H9 (cell line): ENCODE data around the gene GPC3. TPM values are rescaled to one million over a fixed set of nuclear protein-coding genes. Genes with fewer than 3 reads are reported as not detected.

Source experiments
- DNase-seq: peaks from one replicate; pipeline ENCODE4 v3.0.0-alpha.2; 2017
- H2AFZ ChIP-seq: one replicate; pipeline ENCODE4 v1.6.1; 2013; ENCODE audit warnings: mild to moderate bottlenecking, low read length, control low read depth, moderate library complexity
- H2AK5ac ChIP-seq: 2 replicates; pipeline ENCODE4 v1.6.1; 2013; ENCODE audit warnings: low read length, control low read depth, mixed read lengths; ENCODE audit not compliant: insufficient read length
- H2BK120ac ChIP-seq: one replicate; pipeline ENCODE4 v1.6.1; 2013; ENCODE audit warnings: low read depth, mild to moderate bottlenecking, low read length, control low read depth, inconsistent platforms; ENCODE audit not compliant: poor library complexity, severe bottlenecking
- H2BK12ac ChIP-seq: 2 replicates; pipeline ENCODE4 v1.6.1; 2013; ENCODE audit warnings: low read length, control low read depth, mixed read lengths, low read depth; ENCODE audit not compliant: insufficient read length
- H2BK15ac ChIP-seq: 2 replicates; pipeline ENCODE4 v1.6.1; 2013; ENCODE audit warnings: low read depth, low read length, control low read depth
- H2BK20ac ChIP-seq: one replicate; pipeline ENCODE4 v1.6.1; 2013; ENCODE audit warnings: low read depth, mild to moderate bottlenecking, low read length, control low read depth, inconsistent platforms; ENCODE audit not compliant: poor library complexity, severe bottlenecking
- H2BK5ac ChIP-seq: 2 replicates; pipeline ENCODE4 v1.6.1; 2013; ENCODE audit warnings: low read length, control low read depth, mixed read lengths; ENCODE audit not compliant: insufficient read length
- H3K14ac ChIP-seq: 2 replicates; pipeline ENCODE4 v1.6.1; 2013; ENCODE audit warnings: low read length, control low read depth; ENCODE audit not compliant: insufficient read depth
- H3K18ac ChIP-seq: 2 replicates; pipeline ENCODE4 v1.6.1; 2013; ENCODE audit warnings: low read depth, mild to moderate bottlenecking, mixed read lengths, low read length, control low read depth; ENCODE audit not compliant: insufficient read length
- H3K23ac ChIP-seq: 2 replicates; pipeline ENCODE4 v1.6.1; 2013; ENCODE audit warnings: low read length, control low read depth, mixed read lengths, low read depth; ENCODE audit not compliant: insufficient read length
- H3K23me2 ChIP-seq: 2 replicates; pipeline ENCODE4 v1.6.1; 2013; ENCODE audit warnings: low read depth, mild to moderate bottlenecking, mixed read lengths, low read length, control low read depth; ENCODE audit not compliant: insufficient read length, poor library complexity, severe bottlenecking
- H3K27ac ChIP-seq: 2 replicates; pipeline ENCODE4 v1.5.1; 2013; ENCODE audit warnings: low read length, control low read depth, mixed read lengths, low read depth; ENCODE audit not compliant: insufficient read length
- H3K27me3 ChIP-seq: 2 replicates; pipeline ENCODE4 v1.6.1; 2013; ENCODE audit warnings: low read length, control low read depth, inconsistent platforms; ENCODE audit not compliant: insufficient read depth
- H3K4ac ChIP-seq: 2 replicates; pipeline ENCODE4 v1.6.1; 2013; ENCODE audit warnings: low read depth, mild to moderate bottlenecking, control low read depth, inconsistent platforms, low read length, moderate library complexity
- H3K4me1 ChIP-seq: 2 replicates; pipeline ENCODE4 v1.6.1; 2013; ENCODE audit warnings: low read length, control low read depth, inconsistent platforms; ENCODE audit not compliant: insufficient read depth
- H3K4me2 ChIP-seq: 2 replicates; pipeline ENCODE4 v1.6.1; 2013; ENCODE audit warnings: low read length, control low read depth, mixed read lengths; ENCODE audit not compliant: insufficient read length, insufficient read depth
- H3K56ac ChIP-seq: 2 replicates; pipeline ENCODE4 v1.6.1; 2013; ENCODE audit warnings: low read depth, mild to moderate bottlenecking, mixed read lengths, low read length, control low read depth; ENCODE audit not compliant: insufficient read length
- H3K79me1 ChIP-seq: 2 replicates; pipeline ENCODE4 v1.6.1; 2013; ENCODE audit warnings: low read depth, mild to moderate bottlenecking, moderate library complexity, low read length, control low read depth, inconsistent platforms; ENCODE audit not compliant: insufficient read depth, poor library complexity, severe bottlenecking
- H3K79me2 ChIP-seq: 2 replicates; pipeline ENCODE4 v1.6.1; 2013; ENCODE audit warnings: low read length, control low read depth, inconsistent platforms; ENCODE audit not compliant: insufficient read depth
- H3K9ac ChIP-seq: 2 replicates; pipeline ENCODE4 v1.6.1; 2013; ENCODE audit warnings: low read length, control low read depth, mixed read lengths; ENCODE audit not compliant: insufficient read length; ENCODE audit errors: extremely low read depth
- H3K9me3 ChIP-seq: one replicate; pipeline ENCODE4 v1.6.1; 2013; ENCODE audit warnings: low read depth, low read length, inconsistent platforms; ENCODE audit not compliant: control insufficient read depth
- H3T11ph ChIP-seq: one replicate; pipeline ENCODE4 v1.6.1; 2013; ENCODE audit warnings: mild to moderate bottlenecking, low read length, control low read depth, inconsistent platforms
- H4K20me1 ChIP-seq: one replicate; pipeline ENCODE4 v1.6.1; 2013; ENCODE audit not compliant: control insufficient read depth, insufficient read length, insufficient read depth
- H4K5ac ChIP-seq: 2 replicates; pipeline ENCODE4 v1.6.1; 2013; ENCODE audit warnings: low read depth, mild to moderate bottlenecking, mixed read lengths, low read length, control low read depth; ENCODE audit not compliant: insufficient read length
- H4K8ac ChIP-seq: replicated peaks from 2 replicates; pipeline ENCODE4 v1.6.1; 2013; ENCODE audit warnings: low read length, control low read depth, mixed read lengths, low read depth; ENCODE audit not compliant: insufficient read length
- H4K91ac ChIP-seq: 2 replicates; pipeline ENCODE4 v1.6.1; 2013; ENCODE audit warnings: low read depth, mild to moderate bottlenecking, moderate library complexity, mixed read lengths, low read length, control low read depth; ENCODE audit not compliant: insufficient read length
- H3K27ac Mint-ChIP-seq, 3 experiments: 2 replicates in 2 of 3; 3 replicates in 1 of 3; pipeline ENCODE4 v1.8.0; 2020 to 2021; ENCODE audit warnings: mixed read lengths in 3 of 3, mild to moderate bottlenecking in 1 of 3, moderate library complexity in 1 of 3
- H3K27me3 Mint-ChIP-seq: 2 replicates; pipeline ENCODE4 v1.8.0; 2021; ENCODE audit warnings: low read depth, mild to moderate bottlenecking, moderate library complexity, mixed read lengths
- H3K36me3 Mint-ChIP-seq, 3 experiments: 2 replicates in 2 of 3; 3 replicates in 1 of 3; pipeline ENCODE4 v1.8.0; 2020 to 2021; ENCODE audit warnings: low read depth in 3 of 3, mixed read lengths in 3 of 3; ENCODE audit not compliant: insufficient read depth in 1 of 3
- H3K4me1 Mint-ChIP-seq, 2 experiments: 2 replicates each; pipeline ENCODE4 v1.8.0; 2020; ENCODE audit warnings: mixed read lengths in 2 of 2
- H3K4me3 Mint-ChIP-seq, 2 experiments: 2 replicates in 1 of 2; 3 replicates in 1 of 2; pipeline ENCODE4 v1.8.0; 2020 to 2021; ENCODE audit warnings: mild to moderate bottlenecking in 2 of 2, mixed read lengths in 2 of 2, moderate library complexity in 1 of 2
- H3K9me3 Mint-ChIP-seq, 2 experiments: 2 replicates in 1 of 2; 3 replicates in 1 of 2; pipeline ENCODE4 v1.8.0; 2020; ENCODE audit warnings: mild to moderate bottlenecking in 2 of 2, mixed read lengths in 2 of 2, moderate library complexity in 1 of 2
- WGBS: extraction: QIAGEN DNeasy Blood & Tissue Kit; methylation state at CpG from one replicate; pipeline ENCODE4 v1.1.7; 2013; ENCODE audit warnings: missing lambda C conversion rate, low lambda C conversion rate, mixed read lengths; ENCODE audit not compliant: insufficient read length; ENCODE audit errors: extremely low coverage; 5-methylcytosine and 5-hydroxymethylcytosine counted together
- total RNA-seq: library from RNA; stranded (reverse); gene quantifications from 2 replicates; pipeline ENCODE4 v1.2.1, GENCODE V29; 2021
- TF ChIP-seq, protein P1 (sequence below): fragments of 200-600 bp; sonication (generic); conservative IDR thresholded peaks from 3 replicates; pipeline ENCODE4 v1.8.0; 2021; ENCODE audit warnings: antibody characterized with exemption, mild to moderate bottlenecking

The GPC3 gene
- total RNA-seq, 1 experiment from 2014 or later: 108 TPM

DNA sequence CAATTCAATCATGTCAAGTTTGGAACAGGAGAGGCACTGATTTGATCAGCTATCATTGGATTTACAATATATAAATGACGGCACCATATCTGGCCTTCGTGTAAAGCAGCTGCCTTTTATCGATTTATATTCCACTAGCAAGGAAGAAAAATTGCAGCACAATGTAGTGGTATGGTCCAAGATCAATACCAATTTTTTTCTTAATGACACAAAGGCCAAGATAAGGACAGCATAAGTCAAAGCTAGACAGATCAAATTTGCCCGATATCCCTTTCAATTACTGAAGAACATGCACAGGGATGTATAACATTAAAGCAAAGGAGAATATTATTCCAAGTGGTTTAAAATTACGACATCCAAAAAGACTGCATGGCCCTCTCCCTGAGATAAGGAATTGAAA lies 167.4 kb downstream of the GPC3 start:
- no peak overlapping the region for H2BK12ac ChIP-seq
- WGBS: no CpG with 5 or more reads among the region's 5 CpGs
- H3K14ac ChIP-seq: no peak overlapping the region

More for the DNA sequence above, 167.4 kb downstream of the GPC3 start:
- DNase-seq: no peak
- H3K36me3 Mint-ChIP-seq: no peaks in the 10 kb centered on the region
- Histone ChIP-seq H4K8ac (no peak overlapping the region), H3K4me2 (no peak overlapping the region), H2BK15ac (no peak overlapping the region), H3K56ac (no peak overlapping the region), H4K91ac (no peak overlapping the region), H3K4me1 (no peaks in the 10 kb centered on the region), H3K27ac (no peak overlapping the region), H3K79me2 (no peaks in the 10 kb centered on the region), H3K27me3 (no peaks in the 10 kb centered on the region), H3K23me2 (no peaks in the 10 kb centered on the region), H3K9me3 (no peaks in the 10 kb centered on the region), H3K18ac (no peak overlapping the region), H3K79me1 (no peaks in the 10 kb centered on the region), H3T11ph (no peak overlapping the region), H3K9ac (no peak overlapping the region), H2BK5ac (no peak overlapping the region), H2AK5ac (no peak overlapping the region), H3K4ac (no peak overlapping the region), H2AFZ (no peak overlapping the region), H2BK120ac (no peak overlapping the region), H4K5ac (no peak overlapping the region), H4K20me1 (no peaks in the 10 kb centered on the region), H3K23ac (no peak overlapping the region), H2BK20ac (no peak overlapping the region)
- H3K27ac Mint-ChIP-seq: no peak overlapping the region
- TF ChIP-seq, protein P1, sequence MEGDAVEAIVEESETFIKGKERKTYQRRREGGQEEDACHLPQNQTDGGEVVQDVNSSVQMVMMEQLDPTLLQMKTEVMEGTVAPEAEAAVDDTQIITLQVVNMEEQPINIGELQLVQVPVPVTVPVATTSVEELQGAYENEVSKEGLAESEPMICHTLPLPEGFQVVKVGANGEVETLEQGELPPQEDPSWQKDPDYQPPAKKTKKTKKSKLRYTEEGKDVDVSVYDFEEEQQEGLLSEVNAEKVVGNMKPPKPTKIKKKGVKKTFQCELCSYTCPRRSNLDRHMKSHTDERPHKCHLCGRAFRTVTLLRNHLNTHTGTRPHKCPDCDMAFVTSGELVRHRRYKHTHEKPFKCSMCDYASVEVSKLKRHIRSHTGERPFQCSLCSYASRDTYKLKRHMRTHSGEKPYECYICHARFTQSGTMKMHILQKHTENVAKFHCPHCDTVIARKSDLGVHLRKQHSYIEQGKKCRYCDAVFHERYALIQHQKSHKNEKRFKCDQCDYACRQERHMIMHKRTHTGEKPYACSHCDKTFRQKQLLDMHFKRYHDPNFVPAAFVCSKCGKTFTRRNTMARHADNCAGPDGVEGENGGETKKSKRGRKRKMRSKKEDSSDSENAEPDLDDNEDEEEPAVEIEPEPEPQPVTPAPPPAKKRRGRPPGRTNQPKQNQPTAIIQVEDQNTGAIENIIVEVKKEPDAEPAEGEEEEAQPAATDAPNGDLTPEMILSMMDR: no peak
- no peaks in the 10 kb centered on the region for H3K9me3 Mint-ChIP-seq
- H3K4me1 Mint-ChIP-seq: peaks cover 6 to 19% of the 10 kb centered on the region in 2 experiments; a peak in 3 of 4 replicates
- no peaks in the 10 kb centered on the region for H3K27me3 Mint-ChIP-seq
- H3K4me3 Mint-ChIP-seq: no peak overlapping the region
